Sciatic nerve (tissue), 2 donors: ENCODE measurements around the gene USP6. TPM values are rescaled to one million over a fixed set of nuclear protein-coding genes. Genes with fewer than 3 reads are reported as not detected.
"Not testable (repeated sequence)": the region's sequence is repeated elsewhere in the genome, so short reads cannot be mapped to it uniquely, and the experiment has no call there.

ENCODE experiments used
- ATAC-seq: fragments of 200-7000 bp; cut with Tn5 transposase; one replicate; pipeline ENCODE4 v1.9.1; 2020; ENCODE audit warnings: mild to moderate bottlenecking, moderate library complexity
- DNase-seq: peaks from one replicate; pipeline ENCODE4 v3.0.0-alpha.2; 2020; ENCODE audit warnings: low spot score
- intact Hi-C: fragments of 100-400 bp; cut with DNase I; formaldehyde crosslinking; loops from one replicate; pipeline ENCODE4 v1.14.2; 2022
- total RNA-seq: library from RNA; stranded (reverse); fragmentation: NEBNext Ultra II Directional; extraction: Animal tissue kit (Norgen Biotek cat#: 25700); gene quantifications from one replicate; pipeline ENCODE4 v1.2.1, GENCODE V29; 2021
- donor health status: DM: no; HTN: no; CAD: no.
- donor health status: DM: no; HTN: no; CAD: no.

USP6 gene
- total RNA-seq, 1 donor from 2014 or later = 0.31 TPM

- intact Hi-C loops, ATAC-seq: not testable (repeated sequence)
- peak; percentile 25 for DNase-seq
These were observed 4.8 kb downstream of the USP6 start for GRCh38 chr17:5120436-5121185.

GRCh38 chr17:5121186-5121841 lies 5.5 kb downstream of the USP6 start:
- peak; percentile 40 for DNase-seq
- intact Hi-C loops = no loop called here
- no peak for ATAC-seq

GRCh38 chr17:5122056-5122455 lies 6.2 kb downstream of the USP6 start:
- intact Hi-C loops = not testable (repeated sequence)
- DNase-seq = peak; percentile 30

GRCh38 chr17:5122586-5123342 lies 6.9 kb downstream of the USP6 start:
- ATAC-seq = peak; percentile 28
- DNase-seq = peak; percentile 63
- intact Hi-C loops = no loop called here

More at GRCh38 chr17:5122056-5122455, 6.2 kb downstream of the USP6 start:
- not testable (repeated sequence) for ATAC-seq

- ATAC-seq (no peak), DNase-seq (peak; percentile 52)
- intact Hi-C loops = no loop called here
These were observed 7.7 kb downstream of the USP6 start for GRCh38 chr17:5123343-5124124.

- ATAC-seq, intact Hi-C loops: not testable (repeated sequence)
- DNase-seq = peak; percentile 36
These were observed 8.4 kb downstream of the USP6 start for GRCh38 chr17:5124125-5124760.

GRCh38 chr17:5124896-5125295 lies 9.1 kb downstream of the USP6 start:
- intact Hi-C loops, ATAC-seq: not testable (repeated sequence)
- DNase-seq = peak; percentile 34

GRCh38 chr17:5126719-5127488 lies 11.1 kb downstream of the USP6 start:
- no peak for ATAC-seq
- intact Hi-C loops = no loop called here
- DNase-seq = peak; percentile 43

GRCh38 chr17:5127910-5128309 lies 12.1 kb downstream of the USP6 start:
- ATAC-seq (no peak), DNase-seq (no peak)
- intact Hi-C loops = no loop called here

GRCh38 chr17:5128387-5128786 lies 12.6 kb downstream of the USP6 start:
- DNase-seq = peak; percentile 25
- intact Hi-C loops, ATAC-seq: not testable (repeated sequence)

- no peak for ATAC-seq
- DNase-seq = peak; percentile 31
- intact Hi-C loops = no loop called here
These were observed 13.2 kb downstream of the USP6 start for GRCh38 chr17:5128905-5129535.

GRCh38 chr17:5129770-5130169 lies 13.9 kb downstream of the USP6 start:
- intact Hi-C loops, ATAC-seq, DNase-seq: not testable (repeated sequence)

GRCh38 chr17:5130261-5130660 lies 14.4 kb downstream of the USP6 start:
- DNase-seq, intact Hi-C loops, ATAC-seq: not testable (repeated sequence)

GRCh38 chr17:5130687-5131086 lies 14.9 kb downstream of the USP6 start:
- intact Hi-C loops, ATAC-seq: not testable (repeated sequence)
- DNase-seq = peak; percentile 31

GRCh38 chr17:5131146-5131715 lies 15.4 kb downstream of the USP6 start:
- ATAC-seq (no peak), DNase-seq (peak; percentile 14)
- intact Hi-C loops = no loop called here

GRCh38 chr17:5131799-5132502 lies 16.1 kb downstream of the USP6 start:
- ATAC-seq, intact Hi-C loops: not testable (repeated sequence)
- peak; percentile 48 for DNase-seq
